GM18526 (cell line): ENCODE data around the gene PLAC1.

Experiments
- POLR2A ChIP-seq: IDR thresholded peaks from 3 replicates; pipeline ENCODE4 v1.6.1; 2011; ENCODE audit not compliant: insufficient read length; ENCODE audit errors: extremely low read depth

PLAC1 gene

GRCh38 chrX:134658002-134658759 is at the start of gene PLAC1:
PLAC1 (minus strand) TSS chrX:134658471; CDS start chrX:134566682, 91,789 bp downstream.
- no peak for TF ChIP-seq POLR2A

DNA sequence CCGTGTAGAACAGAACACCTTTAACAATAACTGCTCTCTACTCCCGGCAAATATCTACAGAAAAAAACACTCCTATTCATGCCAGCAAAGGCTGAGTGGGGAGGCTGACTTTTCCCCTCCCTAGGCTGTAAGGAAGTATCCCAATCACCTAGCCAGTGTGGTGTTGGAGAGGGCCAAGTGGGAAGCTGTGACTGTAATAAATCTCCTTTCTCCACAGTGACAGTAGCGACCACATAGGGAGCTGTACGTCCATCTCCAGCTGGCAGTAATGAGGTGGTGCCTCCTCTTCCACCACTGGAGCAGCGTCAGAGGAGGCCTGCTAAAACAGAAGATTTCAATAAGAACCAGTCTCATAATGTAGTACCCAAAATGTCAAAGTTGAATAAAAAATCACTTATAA is 47.9 kb upstream of the PLAC1 start:
- TF ChIP-seq POLR2A, result no peak

- TF ChIP-seq POLR2A, result no peak
These were observed 37.7 kb upstream of the PLAC1 start for GRCh38 chrX:134695999-134696398.

DNA sequence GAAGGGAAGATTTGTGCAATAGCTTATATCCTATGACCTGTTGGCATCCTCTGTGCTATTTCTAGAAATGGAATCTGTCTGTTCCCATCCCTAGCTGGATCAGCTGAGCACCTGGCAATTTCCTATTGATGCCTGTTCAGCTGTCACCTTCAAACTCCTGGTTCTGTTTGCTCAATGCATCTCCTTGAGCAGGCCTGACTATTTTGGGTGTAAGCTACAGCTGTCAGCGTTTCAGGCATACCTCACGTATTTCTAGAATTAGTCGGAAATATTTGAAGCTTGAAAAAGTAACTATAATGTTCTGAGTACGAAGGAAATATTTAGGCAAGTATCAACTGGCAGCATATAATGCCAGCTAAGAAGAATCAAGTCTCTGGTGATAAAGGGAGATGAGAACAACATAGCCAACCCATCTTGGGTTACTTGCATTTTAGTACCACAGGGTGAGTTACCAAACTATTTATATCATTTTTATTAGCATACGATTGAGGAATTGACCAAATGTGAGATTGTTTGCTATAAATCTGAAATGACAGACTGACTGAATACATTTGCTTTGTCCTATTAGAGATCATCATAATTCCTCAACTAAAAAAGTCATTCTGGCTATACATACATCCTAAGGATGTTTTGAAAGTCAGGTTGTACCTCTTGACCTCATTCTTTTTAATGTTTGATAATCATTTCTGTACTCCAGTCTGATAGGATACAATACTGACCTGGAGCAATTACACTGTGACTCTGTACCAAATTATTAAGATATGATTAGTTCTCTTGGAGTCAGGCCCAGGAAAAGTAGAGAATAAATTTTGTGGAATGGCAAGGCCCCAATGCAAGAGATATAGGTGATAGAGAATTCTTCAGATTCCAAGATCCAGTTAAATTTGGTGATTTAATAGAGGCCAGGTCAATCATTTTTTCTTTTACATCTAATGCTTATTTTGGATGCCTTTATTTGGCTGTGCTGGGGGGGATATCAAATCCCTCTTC is 36.4 kb upstream of the PLAC1 start:
- no peak for TF ChIP-seq POLR2A

DNA sequence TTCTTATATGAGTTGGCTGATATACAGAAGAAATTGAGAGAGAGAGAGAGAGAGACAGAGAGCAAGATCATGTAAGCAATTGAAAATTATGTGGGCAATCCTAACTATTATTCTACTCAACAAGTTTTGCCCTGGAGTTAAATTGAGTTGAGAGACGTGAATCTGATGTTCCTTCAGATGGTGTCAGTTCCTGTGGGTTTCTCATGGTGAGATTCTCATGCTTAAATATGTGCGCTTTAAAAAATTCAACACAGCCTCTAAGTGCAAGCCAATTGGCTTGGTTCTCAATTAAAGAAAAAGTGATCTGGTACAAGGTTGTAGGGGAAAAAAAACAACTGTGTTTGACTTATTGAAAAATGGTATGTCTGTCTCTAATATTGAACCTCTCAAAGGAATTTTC is 35.4 kb upstream of the PLAC1 start:
- TF ChIP-seq POLR2A, result no peak

- no peak for TF ChIP-seq POLR2A
These were observed 34.7 kb upstream of the PLAC1 start for GRCh38 chrX:134692990-134693389.

- no peak for TF ChIP-seq POLR2A
These were observed 34.0 kb upstream of the PLAC1 start for GRCh38 chrX:134692233-134692632.

GRCh38 chrX:134691453-134691852 is 33.2 kb upstream of the PLAC1 start:
- no peak for TF ChIP-seq POLR2A

- TF ChIP-seq POLR2A, result no peak
These were observed 30.6 kb upstream of the PLAC1 start for GRCh38 chrX:134688839-134689238.

DNA sequence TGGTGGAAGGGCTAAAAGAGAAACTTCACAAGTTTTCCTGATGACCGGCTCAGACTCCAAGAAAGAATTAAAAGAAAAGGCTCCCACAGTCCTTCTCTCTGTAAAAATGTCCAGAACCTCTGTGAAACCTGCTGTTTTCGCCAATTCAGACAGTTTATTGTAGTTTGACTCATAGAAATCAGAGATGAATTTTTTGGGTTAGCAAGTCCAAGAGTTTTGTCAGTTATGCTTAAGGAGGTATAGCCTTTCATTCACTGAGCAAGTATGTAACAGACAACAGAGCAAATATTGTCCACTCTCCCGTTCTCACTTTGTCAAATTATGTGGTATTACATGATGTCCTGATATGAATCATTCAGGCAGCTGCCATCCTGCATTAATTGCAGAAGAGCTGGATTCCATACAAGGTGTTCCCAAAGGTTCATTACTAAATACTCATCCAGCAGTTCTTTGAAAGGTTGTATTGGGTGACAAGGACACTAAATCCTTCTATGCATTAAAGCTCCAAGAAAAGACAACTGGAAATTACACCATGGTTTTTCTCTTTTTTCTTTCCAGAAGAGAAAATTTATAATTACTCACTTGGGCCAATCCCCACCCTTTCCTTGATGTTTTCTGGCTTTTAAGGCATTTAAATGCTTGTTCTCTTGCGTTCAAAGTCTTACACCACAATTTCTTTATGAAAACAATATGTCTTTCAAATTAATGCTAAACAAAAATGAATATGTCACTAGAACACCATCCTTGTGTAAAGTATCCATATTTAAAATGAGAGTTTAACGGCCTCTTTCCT is 30.0 kb upstream of the PLAC1 start:
- TF ChIP-seq POLR2A, result no peak

DNA sequence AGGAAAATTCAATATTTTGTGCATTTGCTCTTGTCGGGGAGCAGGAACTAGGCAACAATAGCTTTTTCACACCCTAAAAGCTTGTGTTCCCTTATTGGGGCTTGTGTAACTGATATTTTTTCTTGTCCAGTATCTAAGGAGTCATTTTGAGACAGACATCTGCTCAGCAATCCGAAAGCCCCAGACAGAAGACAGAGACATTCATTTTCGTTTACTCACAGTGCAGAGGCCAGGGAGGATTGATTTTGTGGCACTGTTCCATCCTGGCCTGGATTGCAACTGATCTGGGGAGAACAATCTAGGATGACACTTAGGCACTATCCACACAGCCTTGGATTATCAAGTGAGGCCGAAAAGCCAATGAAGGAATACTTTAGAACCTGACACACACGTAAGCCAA is 27.4 kb upstream of the PLAC1 start:
- no peak for TF ChIP-seq POLR2A

- TF ChIP-seq POLR2A, result no peak
These were observed 26.7 kb upstream of the PLAC1 start for GRCh38 chrX:134684956-134685355.

GRCh38 chrX:134683351-134684005 is 25.2 kb upstream of the PLAC1 start:
- TF ChIP-seq POLR2A, result no peak

GRCh38 chrX:134682081-134682480 is 23.8 kb upstream of the PLAC1 start:
- no peak for TF ChIP-seq POLR2A

- no peak for TF ChIP-seq POLR2A
These were observed 21.4 kb upstream of the PLAC1 start for GRCh38 chrX:134679644-134680043.
